Left colon (tissue), 2 donors: Measurements from ENCODE around the gene AHRR. TPM values are rescaled to one million over a fixed set of nuclear protein-coding genes. Genes with fewer than 3 reads are reported as not detected.
"Not testable (repeated sequence)": the region's sequence is repeated elsewhere in the genome, so short reads cannot be mapped to it uniquely, and the experiment has no call there.

Experiments
- ATAC-seq: fragments of 200-7000 bp; cut with Tn5 transposase; one replicate; pipeline ENCODE4 v1.9.1; 2020; ENCODE audit warnings: mild to moderate bottlenecking, moderate library complexity
- DNase-seq, 2 donors: peaks; one replicate each; pipeline ENCODE4 v3.0.0-alpha.2; 2020
- intact Hi-C, 2 donors: fragments of 100-400 bp; cut with DNase I in 1 of 2; cut with micrococcal nuclease in 1 of 2; formaldehyde crosslinking; loops; one replicate each; pipeline versions ENCODE4 v1.11.2 to v1.14.0; 2022; cut with DNase I, micrococcal nuclease
- total RNA-seq, 2 donors: library from RNA; stranded (reverse); fragmentation: NEBNext Ultra II Directional; extraction: Animal tissue kit (Norgen Biotek cat#: 25700); gene quantifications; one replicate each; pipeline ENCODE4 v1.2.1, GENCODE V29; 2021
- donor health status: DM: no; HTN: no; CAD: no.
- donor health status: DM: yes; HTN: yes; CAD: no.

The AHRR gene
- total RNA-seq, 2 donors from 2014 or later: 1.6 to 3.3 TPM

DNA sequence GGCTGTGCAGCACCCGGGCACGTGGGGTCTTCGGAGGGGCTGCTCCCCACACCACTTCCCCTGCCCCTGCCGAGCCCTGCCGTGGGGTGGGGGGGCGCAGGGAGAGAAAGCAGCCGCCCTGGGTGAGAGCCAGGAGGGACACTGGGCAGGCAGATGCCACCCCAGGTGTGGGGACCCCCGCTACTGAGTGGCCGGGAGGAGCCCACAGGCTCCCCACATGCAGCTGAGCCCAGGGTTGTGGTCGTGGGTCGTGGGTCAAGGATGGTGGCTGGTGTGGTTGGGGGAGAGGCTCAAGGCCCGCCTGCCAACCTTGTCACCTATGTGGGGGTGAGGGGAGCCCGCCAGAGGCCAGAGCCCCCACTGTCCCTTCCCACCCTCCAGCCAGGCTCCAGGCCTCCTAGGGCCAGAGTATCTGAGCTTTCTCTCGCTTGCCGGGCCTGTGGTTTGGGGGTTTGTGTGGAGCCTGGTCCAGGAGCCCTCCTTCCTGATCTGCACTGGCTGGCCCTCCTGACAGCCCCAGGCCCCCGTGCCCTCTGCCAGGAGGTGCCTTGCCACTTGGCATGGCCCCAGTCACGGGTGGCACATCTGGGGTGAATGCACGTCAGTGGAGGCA is 157.0 kb downstream of the AHRR start:
- no peak for DNase-seq
- ATAC-seq: no peak
- intact Hi-C loops: no loop called here

DNA sequence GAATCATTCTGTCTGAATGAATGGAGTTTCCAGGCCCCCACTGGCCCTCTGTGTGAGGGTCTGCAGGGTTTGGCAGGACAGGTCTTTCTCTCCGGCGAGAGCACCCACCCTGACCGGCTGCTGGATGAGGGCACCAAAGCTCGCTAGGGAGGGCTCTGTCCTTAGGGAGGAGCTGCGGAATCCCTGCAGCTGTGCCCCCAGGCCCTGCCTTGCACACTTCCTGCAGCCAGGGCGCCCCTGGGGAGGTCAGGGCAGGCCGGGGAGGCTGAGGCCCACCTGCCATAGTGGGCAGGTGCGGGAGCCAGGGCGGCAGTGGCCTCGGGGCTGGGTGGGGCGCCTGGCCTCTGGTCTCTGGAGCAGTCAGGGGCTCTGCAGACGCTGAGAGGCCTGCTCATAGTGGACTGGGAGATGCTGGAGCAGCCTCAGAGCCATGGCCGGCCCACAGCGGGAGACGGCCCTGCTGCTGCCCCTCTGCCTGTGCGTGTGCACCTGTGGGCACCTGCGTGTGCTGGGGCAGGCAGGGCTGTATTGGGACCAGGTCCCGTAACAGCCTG is 157.5 kb downstream of the AHRR start:
- ATAC-seq (no peak), DNase-seq (no peak)
- intact Hi-C loops: no loop called here

DNA sequence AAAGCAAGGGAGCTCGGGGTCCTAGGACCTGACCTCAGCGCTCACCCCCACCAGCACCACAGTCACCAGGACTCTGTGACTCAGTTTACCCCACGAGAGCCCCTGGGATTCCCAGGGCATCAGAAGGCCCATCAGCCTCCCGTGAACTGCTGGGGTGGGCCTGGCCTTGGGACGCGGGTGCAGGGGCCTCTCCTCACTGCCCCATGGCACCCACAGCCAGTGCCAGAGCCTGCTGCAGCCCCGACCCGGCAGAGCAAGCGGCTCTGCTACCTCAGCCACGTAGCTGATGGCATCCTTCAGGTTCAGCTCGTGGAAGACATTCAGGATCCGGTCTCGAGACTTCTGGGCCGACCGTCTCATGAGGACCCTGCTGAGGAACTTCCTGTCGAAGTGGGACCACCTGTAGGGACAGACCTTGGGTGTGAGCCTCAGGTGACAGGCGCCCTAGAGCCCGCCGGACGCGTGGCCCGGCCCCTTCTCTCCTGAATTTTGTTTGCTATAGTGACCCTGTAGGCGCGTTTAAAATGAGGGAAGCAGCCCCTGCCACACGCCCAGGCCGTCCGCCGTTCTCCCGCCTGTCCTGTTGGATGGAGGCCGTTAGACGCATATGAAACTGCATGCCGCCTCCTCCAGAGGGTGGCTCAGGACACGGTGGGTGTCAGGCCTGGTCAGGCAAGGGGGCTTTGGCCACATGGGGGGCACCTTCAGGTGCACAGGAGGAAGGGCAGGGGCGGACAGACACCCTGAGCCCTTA is 158.2 kb downstream of the AHRR start:
- intact Hi-C loops: no loop called here
- DNase-seq: no peak
- ATAC-seq: no peak

DNA sequence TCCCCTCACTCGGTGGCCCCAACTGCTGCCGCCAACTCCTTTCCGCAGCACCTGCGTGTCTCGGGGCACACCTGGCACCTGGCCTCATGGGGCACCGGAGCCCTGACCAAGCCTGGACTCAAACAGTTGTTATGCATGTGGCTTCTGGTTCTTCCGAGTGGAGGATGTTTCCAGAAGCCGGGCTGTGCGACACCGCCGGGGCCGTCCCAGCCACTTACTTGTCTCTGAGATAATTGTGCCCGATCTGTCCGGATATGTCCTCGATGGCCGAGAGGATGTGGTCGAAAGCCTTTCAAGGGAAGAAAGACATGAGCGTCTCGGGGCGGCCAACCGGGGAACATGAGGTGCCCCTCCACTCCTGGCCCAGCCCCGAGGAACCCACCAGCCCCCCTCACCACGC is 159.8 kb downstream of the AHRR start:
- ATAC-seq (no peak), DNase-seq (no peak)
- intact Hi-C loops: no loop called here

DNA sequence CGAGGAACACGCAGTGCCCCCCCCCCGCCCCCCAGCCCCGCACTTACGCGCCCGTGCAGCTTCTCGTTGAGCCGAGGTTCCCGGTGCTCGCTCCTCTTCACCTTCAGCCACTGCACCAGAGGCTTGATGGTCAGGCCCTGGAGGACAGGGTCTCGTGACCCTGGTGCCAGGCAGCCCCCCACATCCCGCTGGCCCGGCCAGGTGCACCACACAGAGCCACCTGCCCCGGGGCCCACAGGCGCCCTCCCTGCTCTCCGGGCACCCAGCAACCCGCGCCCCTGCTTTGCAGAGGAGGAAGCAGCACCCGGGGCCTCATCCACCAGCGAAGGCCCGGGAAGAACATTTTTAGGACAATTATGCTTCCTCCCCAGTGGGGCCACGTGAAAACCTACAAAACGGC is 160.5 kb downstream of the AHRR start:
- ATAC-seq: no peak
- intact Hi-C loops: no loop called here
- no peak for DNase-seq

DNA sequence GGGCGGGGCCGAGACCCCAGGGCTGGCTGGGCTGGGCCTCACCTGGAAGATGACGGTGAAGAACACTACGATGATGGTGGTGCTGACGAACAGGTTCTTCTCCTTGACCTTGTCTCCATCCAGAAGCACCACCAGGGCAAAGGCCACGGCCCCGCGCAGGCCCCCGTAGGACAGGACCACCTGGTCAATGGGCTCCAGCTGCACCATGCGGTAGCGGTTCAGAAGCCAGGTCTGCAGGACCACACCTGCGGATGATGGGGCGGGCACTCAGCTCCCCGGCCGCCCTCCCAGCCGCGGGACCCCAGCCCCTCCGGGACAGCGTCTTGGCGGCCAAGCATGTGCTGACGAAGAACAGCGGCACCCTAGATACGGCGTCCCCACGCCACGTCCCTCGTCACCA is 161.0 kb downstream of the AHRR start:
- DNase-seq: no peak
- intact Hi-C loops: no loop called here
- ATAC-seq: no peak

DNA sequence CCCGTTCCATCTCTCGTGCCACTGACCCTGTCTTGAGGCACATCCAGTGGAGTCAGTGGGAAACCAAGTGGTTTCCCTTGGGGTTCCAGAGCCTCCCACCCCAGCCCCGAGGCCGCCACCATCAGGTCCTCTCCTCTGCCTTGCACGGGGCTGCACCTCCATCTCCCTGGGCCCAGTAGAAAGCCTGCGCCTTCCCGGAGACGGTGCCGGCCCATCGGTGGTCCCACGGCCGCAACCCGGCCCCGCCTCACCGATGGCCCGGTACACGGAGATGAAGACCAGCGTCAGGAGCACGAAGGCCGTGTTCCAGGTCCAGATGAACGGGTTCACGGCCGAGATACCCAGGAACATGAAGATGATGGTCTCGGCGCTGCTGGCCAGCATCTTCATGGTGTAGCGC is 161.5 kb downstream of the AHRR start:
- no peak for ATAC-seq

DNA sequence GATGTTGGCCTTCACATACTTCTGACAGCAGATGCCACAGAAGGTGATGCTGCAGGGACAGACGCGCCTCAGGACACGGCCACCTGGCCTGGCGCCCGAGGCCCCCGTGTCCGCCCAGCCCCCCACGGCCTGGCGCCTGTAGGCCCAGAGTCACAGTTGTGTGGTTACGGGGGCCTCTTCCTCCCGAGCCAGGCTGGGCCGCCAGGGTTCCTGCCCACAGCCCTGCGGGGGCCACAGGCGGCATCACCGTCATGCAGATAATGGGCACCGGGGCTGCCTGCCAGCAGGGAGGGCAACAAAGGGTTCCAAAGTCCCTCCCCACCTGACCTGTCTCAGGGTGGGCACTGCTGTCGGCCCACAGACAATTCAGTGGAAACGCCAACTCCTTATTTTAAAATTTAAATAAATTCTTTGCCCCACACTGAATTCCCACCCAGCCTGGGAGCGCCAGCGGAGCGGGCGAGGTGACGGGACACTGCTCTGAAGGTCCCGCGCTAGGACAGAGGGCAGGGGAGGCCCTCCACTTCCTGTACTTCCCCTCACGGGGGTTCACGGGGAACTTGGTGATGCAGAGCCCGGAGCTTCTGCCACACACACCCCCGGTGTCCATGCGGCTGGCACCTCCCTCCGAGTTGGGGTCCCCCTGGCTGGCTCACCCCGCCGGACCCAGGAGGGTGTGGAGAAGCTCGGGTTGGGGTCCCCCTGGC is 162.1 kb downstream of the AHRR start:
- intact Hi-C loops: no loop called here
- DNase-seq (no peak), ATAC-seq (no peak)

More for the DNA sequence above, 161.5 kb downstream of the AHRR start:
- no peak for DNase-seq
- intact Hi-C loops: no loop called here

DNA sequence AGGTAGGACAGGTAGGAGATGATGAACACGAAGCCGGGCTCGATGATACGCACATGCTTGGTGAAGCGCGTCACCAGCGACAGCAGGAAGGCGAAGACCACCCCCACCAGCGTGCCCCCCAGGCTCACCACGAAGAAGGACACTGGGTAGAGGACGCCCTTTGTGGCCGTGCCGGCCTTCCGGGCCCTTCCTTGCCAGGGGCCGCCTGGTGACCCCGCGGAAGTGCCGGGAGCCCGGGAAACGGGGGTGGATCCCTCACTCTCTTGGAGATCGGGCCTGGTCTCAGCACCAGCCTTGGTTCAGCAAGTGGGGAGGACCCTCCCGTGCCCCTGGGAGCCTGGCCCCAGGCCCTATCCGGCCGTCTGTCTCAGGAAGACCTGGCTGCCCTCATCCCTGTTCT is 163.0 kb downstream of the AHRR start:
- DNase-seq (no peak), ATAC-seq (no peak)
- intact Hi-C loops: no loop called here

DNA sequence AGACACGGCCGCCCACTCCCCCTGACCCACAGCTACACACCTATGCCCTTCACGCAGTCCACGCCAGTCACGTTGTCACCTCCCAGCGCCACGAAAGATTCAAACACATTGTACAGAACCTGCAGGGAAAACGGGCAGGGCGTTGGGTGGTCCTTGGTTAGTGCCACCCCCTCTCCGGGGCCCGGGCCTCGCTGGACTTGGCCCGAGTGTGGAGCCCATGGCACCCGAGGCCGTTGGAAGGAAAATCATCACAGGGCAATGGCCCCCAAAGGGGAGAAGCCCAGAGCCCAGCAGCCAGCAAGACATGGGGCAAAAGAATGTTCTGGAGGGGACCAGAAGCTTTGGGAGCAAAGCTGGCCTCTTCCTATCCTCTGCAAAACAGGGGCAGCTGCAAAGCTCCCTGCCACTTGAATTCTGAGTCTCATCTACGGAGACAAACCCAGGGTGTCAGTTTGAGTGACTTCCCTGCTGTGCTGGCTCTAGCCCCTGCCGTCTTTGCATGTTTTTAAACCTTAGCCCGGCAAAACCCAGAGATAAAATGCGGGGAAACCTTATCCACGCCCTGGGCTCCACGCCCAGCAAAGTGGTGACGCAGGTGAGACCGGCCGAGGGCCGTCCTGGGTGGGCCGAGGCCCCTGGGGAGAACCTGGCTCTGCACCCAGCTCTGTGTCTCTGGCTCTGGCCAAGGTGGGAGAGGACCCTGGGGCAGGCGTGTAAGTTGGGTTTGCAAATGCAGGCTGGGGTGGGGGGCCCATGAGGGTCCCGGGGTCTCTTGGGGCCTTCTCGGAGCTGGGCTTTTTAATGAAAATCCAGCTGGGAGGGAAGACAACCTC is 163.8 kb downstream of the AHRR start:
- ATAC-seq (no peak), DNase-seq (no peak)
- intact Hi-C loops: no loop called here

DNA sequence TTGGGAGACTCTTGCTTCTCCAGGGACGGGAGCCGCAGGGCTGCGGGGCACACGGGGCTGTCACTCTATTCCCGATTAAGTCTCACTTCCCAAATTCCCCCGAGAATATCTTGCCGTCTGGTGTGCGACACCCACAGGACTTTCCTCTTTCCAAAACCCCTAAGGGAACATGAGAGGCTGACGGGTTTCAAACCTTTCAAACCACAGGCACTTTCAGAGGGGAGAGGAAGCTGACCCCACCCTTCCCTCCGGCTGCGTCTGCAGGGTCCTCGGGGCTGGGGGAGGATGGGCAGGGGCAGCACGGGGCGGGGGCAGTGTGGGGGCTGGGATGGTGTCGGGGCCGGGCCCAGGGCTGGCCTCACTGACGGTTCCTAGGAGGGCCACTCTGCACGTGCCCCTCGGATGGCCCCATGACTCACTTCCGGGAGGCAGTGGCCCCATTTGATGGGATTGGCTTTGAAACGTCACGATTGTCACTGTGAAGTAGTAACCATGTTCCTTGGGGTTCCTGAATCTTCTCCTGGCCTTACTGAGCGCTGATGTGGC is 164.5 kb downstream of the AHRR start:
- DNase-seq (no peak), ATAC-seq (peak; percentile 33)
- intact Hi-C loops: no loop called here

DNA sequence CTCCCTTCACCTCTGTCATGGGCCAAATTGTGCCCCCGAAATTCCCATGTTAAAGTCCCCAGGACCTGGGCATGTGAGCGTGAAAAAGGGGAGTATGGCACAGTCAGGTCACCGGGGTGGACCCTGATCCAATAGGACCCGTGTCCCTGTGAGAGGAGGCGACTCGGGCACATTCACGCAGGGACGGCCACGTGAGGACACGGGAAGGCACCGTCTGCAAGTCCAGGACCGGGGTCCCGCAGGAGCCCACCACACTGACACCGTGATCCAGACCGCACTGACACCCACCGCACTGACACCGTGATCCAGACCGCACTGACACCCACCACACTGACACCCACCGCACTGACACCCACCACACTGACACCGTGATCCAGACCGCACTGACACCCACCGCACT is 165.1 kb downstream of the AHRR start:
- ATAC-seq, DNase-seq, intact Hi-C loops: not testable (repeated sequence)

Other genes with a start within 250 kb of the AHRR start
- gene PLEKHG4B, start 229.5 kb upstream of the AHRR start, total RNA-seq: under 1 TPM in 1 of 2 donors, not detected in 1; 0.39 TPM
- not detected for gene LRRC14B, start 130.2 kb upstream of the AHRR start, total RNA-seq
- 1 to 10 TPM; 3.7 to 3.8 TPM for gene CCDC127, start 103.6 kb upstream of the AHRR start, total RNA-seq
- gene SDHA, start 103.4 kb upstream of the AHRR start, total RNA-seq: 100 to 1,000 TPM; 331 to 370 TPM
- 100 to 1,000 TPM in 1 of 2 donors, 10 to 100 TPM in 1; 95.2 to 118 TPM for gene PDCD6, start 50.1 kb upstream of the AHRR start, total RNA-seq
- gene EXOC3, start 121.5 kb downstream of the AHRR start, total RNA-seq: 10 to 100 TPM; 65.2 to 75.1 TPM
- 100 to 1,000 TPM in 1 of 2 donors, 10 to 100 TPM in 1; 78.1 to 170 TPM for gene SLC9A3, start 202.7 kb downstream of the AHRR start, total RNA-seq